Activated T-cell treated with anti-CD3 and anti-CD28 coated beads, Interleukin-2, amount 50 U/mL, for 72 hours (primary cell): ENCODE results near the gene CRB3. TPM values are rescaled to one million over a fixed set of nuclear protein-coding genes. Genes with fewer than 3 reads are reported as not detected.
A peak's percentile ranks its signal among the peaks of the same experiment; 100 is the strongest.

Experiments
- ATAC-seq, 2 donors: fragments of 150-1000 bp; cut with Tn5 transposase; replicated peaks in 1 of 2; 2 replicates each; pipeline ENCODE4 v1.10.0; 2021; ENCODE audit warnings: moderate library complexity in 2 of 2, mild to moderate bottlenecking in 1 of 2
- DNase-seq, 2 donors: peaks; one replicate each; pipeline ENCODE4 v3.0.0; 2021 to 2022; ENCODE audit warnings: mixed read lengths in 1 of 2
- H3K27ac Mint-ChIP-seq: one replicate; pipeline ENCODE4 v1.8.0; 2022; ENCODE audit warnings: mild to moderate bottlenecking, moderate library complexity, mixed read lengths
- H3K27me3 Mint-ChIP-seq: one replicate; pipeline ENCODE4 v1.8.0; 2022; ENCODE audit warnings: low read depth, mixed read lengths
- H3K36me3 Mint-ChIP-seq, 2 donors: one replicate each; pipeline ENCODE4 v1.8.0; 2022; ENCODE audit warnings: mixed read lengths in 2 of 2, mild to moderate bottlenecking in 1 of 2; ENCODE audit not compliant: insufficient read depth in 2 of 2
- H3K4me1 Mint-ChIP-seq: one replicate; pipeline ENCODE4 v1.8.0; 2022; ENCODE audit warnings: low read depth, mixed read lengths
- H3K4me3 Mint-ChIP-seq, 2 donors: one replicate each; pipeline ENCODE4 v1.8.0; 2022; ENCODE audit warnings: mild to moderate bottlenecking in 2 of 2, mixed read lengths in 2 of 2, moderate library complexity in 2 of 2
- H3K9me3 Mint-ChIP-seq, 2 donors: one replicate each; pipeline ENCODE4 v1.8.0; 2022; ENCODE audit warnings: mixed read lengths in 2 of 2
- total RNA-seq, 2 donors: library from RNA; stranded (reverse); gene quantifications; one replicate each; pipeline ENCODE4 v1.2.3, GENCODE V29; 2022

The CRB3 gene, protein sequence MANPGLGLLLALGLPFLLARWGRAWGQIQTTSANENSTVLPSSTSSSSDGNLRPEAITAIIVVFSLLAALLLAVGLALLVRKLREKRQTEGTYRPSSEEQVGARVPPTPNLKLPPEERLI
- total RNA-seq, result 1 to 10 TPM; 3.9 to 5.0 TPM

DNA sequence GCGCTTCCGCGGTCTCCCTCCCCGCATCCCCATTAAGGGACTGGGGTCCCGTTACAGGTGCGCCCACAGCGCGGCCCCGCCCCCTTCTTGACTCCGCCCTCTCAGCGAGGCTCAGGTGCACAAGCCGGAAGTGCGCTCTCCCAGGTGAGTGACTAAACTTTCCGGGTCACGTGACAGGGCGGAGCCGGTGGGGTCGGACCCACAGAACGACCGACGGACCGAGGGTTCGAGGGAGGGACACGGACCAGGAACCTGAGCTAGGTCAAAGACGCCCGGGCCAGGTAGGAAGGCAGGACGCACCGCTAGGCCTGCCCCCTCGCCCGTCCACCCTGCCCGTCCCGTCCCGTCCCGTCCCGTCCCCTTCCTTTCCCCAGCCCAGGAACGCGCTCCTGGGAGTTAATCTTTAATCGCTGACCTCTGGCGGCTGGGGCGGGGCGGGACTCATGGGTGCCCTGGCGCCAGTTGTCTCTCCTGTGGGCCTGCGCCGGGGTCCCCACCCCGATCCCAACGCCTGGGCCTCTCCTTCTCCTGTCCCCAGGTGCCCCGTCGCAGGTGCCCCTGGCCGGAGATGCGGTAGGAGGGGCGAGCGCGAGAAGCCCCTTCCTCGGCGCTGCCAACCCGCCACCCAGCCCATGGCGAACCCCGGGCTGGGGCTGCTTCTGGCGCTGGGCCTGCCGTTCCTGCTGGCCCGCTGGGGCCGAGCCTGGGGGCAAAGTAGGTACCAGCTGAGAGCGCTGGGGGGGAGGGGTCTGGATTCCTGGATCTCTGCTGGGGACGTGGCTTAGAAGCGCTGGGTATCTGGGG lies at the start of gene CRB3:
TSS of gene CRB3 (plus strand) at position 202 of the 804 bp plus-strand sequence. CDS start at position 633, 431 bp downstream.
- Mint-ChIP-seq H3K27ac (no peak within 1 kb of the TSS), H3K27me3 (no peaks in the 10 kb centered on the region), H3K36me3 (peaks cover 2 to 4% of the 10 kb centered on the region in 2 donors), H3K9me3 (no peaks in the 10 kb centered on the region), H3K4me1 (peaks cover 11% of the 10 kb centered on the region), H3K4me3 (peak within 1 kb of the TSS; percentile 61 to 68)
- DNase-seq (peak; percentile 29 to 34), ATAC-seq (no peak)

DNA sequence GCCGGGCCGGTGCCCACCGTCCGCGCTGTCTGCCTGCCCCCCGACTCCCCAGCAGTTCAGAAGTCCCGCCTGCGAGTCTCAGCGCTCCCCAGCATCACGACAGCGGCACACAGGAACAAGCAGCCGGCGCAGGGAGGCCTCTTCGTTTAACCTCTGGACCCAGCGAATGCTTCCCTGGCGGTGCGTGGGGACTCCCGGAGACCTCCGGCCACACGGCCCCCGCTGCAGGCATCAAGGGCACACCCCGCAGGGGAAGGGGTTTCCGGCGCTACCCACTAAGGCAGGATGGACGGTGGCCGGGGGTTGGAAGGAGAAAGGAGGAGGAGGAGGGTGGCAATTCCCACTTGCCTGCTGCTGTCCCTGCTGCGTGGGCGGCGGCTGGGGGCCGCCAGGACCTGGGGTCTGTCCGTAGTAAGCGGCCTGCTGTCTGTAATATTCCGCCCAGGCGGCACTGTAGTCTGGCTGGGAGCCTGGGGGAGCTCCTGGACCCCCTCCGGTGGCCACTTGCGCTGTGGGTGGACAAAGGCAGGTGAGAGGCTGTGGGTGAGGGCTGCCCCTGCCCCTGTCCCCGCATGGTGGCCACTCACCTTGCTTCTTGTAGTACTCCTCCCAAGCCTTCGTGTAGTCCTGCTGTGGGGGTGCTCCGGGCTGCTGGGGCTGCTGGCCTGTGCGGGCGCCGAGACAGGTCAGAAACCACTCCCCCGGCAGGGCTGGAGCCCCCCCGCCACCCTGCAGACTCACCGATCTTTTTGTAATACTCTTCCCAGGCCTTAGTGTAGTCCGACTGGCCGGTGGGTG lies 49.1 kb upstream of the CRB3 start:
- H3K27ac Mint-ChIP-seq, result no peak overlapping the region
- DNase-seq (no peak), ATAC-seq (no peak)
- H3K36me3 Mint-ChIP-seq, result peaks cover 0 to 9% of the 10 kb centered on the region in 2 donors
- no peaks in the 10 kb centered on the region for H3K27me3 Mint-ChIP-seq
- H3K4me1 Mint-ChIP-seq, result no peaks in the 10 kb centered on the region
- H3K9me3 Mint-ChIP-seq, result no peaks in the 10 kb centered on the region
- no peak overlapping the region for H3K4me3 Mint-ChIP-seq

DNA sequence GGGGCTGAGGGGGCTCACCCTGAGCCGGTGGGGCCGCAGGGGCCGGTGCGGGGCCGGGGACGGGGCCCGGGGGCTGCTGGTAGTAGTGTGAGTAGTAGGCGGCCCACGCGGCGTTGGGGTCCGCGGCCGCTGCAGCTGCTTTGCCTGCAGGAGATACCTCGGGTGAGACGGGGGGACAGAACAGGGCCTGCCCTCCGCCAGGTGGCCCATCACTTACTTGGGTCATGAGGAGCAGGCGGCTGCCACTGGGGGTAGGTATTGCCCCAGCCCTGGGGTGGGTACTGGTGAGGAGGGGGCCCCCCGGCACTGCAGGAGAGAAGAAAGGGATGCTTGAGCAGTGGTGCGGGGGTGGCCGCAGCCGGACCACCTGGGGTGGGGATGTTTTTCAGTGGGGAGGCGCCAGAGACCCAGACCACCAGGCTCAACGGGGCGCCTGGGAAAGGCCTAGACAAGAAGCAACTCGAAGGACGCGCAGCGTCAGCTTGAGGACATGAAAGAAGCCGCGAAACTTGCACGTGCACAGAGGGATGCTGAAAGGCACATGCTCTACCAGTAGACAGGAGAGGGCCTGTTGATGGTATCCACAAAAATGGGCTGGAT lies 48.4 kb upstream of the CRB3 start:
- H3K27me3 Mint-ChIP-seq, result no peaks in the 10 kb centered on the region
- ATAC-seq, result no peak
- DNase-seq, result no peak
- no peak overlapping the region for H3K27ac Mint-ChIP-seq
- H3K4me3 Mint-ChIP-seq, result no peak overlapping the region
- peaks cover 0 to 11% of the 10 kb centered on the region in 2 donors for H3K36me3 Mint-ChIP-seq
- H3K9me3 Mint-ChIP-seq, result no peaks in the 10 kb centered on the region
- peaks cover 1% of the 10 kb centered on the region for H3K4me1 Mint-ChIP-seq

DNA sequence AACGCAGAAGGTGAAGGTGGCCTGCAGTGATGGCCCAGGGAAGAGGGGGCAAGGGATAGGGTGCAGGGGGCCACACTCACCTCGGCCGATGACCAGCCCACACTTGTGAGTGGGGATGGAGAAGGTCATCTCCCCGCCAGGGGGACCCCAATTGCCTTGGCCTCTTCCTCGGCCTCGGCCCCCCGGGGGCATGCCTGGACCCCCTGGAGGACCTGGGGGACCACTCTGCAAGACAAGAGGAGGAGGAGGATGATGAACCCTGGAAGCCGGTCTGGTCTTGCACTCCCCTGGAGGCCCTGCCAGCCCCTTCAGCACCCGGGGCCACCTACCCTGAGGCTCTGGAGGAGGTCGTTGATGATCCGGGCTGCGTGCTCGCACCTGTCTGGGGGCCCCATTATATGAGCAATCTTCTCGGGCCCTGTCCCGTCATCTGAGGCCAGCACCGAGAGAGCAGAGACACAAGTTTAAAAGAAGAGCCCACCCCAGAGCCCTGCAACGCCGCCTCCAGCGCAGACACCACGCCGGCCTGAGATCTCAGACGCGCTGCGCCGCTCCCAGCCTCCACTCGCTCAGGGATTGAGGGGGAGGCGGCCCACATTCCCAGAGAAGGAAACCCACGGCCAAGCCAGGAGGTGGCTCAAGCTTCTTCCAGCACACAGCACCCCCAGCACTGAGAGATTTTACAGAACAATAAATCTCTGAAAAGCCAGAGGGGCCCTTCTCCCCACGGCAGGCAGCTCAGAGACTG lies 47.2 kb upstream of the CRB3 start:
- H3K36me3 Mint-ChIP-seq, result peaks cover 0 to 12% of the 10 kb centered on the region in 2 donors
- DNase-seq, result no peak
- no peaks in the 10 kb centered on the region for H3K27me3 Mint-ChIP-seq
- no peak overlapping the region for H3K4me3 Mint-ChIP-seq
- H3K4me1 Mint-ChIP-seq, result peaks cover 7% of the 10 kb centered on the region
- H3K27ac Mint-ChIP-seq, result no peak overlapping the region
- no peak for ATAC-seq
- no peaks in the 10 kb centered on the region for H3K9me3 Mint-ChIP-seq

DNA sequence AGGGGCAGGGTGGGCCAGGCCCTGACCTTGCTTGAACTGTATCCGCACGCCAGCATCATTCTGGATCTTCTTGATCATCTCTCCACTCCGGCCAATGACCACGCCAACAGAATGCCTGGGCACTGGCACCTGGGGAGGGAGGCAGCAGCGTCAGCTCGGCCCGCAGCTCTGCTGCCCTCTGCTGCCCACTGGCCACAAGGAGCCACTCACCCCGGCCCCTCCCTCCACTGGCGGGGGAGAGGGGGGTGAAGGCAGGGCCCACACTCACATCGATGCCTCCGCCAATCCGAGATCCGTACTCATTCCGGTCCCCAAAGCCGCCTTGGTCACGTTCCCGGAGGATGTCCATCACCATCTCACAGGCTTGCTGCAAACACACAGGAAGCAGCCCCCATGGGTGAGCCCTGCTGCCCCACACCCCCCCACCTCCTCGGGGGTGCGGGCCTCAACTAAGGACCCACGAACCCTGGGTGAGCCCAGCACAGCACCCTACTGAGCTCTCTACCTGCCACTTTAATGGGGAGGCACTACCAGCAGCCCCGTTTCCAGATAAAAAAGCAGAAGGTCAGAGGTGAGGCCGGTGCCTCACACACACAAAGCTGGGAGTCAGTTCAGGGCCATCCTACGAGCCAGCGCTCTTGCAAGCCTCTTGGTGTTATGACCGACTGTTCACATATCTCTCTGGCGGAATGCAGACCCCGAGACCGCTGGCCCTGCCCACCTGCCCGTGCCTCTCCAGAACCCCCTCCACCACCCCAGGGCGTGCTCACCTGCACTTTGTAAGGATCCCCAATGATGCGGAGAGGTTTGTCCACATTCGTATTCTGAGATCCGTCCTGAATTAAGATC lies 46.1 kb upstream of the CRB3 start:
- DNase-seq (no peak), ATAC-seq (no peak)
- no peaks in the 10 kb centered on the region for H3K9me3 Mint-ChIP-seq
- no peaks in the 10 kb centered on the region for H3K27me3 Mint-ChIP-seq
- no peak overlapping the region for H3K4me3 Mint-ChIP-seq
- H3K4me1 Mint-ChIP-seq, result peaks cover 18% of the 10 kb centered on the region
- H3K27ac Mint-ChIP-seq, result no peak overlapping the region
- peaks cover 0 to 18% of the 10 kb centered on the region in 2 donors for H3K36me3 Mint-ChIP-seq

DNA sequence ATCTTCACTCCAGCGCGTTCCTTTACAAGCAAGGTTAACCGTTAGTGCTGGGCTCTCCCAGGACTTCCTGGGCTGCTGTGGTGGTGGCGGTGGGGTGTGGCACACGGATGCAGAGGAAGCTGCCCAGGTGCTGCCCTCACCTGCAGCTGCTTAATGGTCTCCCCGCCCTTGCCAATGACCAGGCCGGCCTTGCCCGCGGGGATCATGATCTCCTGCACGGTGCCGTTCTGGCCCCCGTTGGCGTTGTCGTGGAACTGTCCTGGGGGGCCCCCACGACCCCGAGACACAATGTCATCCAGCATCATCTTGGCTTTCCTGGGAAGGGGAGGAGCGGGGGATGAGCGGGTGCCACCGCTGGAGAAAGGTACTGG lies 45.5 kb upstream of the CRB3 start:
- H3K27ac Mint-ChIP-seq, result no peak overlapping the region

DNA sequence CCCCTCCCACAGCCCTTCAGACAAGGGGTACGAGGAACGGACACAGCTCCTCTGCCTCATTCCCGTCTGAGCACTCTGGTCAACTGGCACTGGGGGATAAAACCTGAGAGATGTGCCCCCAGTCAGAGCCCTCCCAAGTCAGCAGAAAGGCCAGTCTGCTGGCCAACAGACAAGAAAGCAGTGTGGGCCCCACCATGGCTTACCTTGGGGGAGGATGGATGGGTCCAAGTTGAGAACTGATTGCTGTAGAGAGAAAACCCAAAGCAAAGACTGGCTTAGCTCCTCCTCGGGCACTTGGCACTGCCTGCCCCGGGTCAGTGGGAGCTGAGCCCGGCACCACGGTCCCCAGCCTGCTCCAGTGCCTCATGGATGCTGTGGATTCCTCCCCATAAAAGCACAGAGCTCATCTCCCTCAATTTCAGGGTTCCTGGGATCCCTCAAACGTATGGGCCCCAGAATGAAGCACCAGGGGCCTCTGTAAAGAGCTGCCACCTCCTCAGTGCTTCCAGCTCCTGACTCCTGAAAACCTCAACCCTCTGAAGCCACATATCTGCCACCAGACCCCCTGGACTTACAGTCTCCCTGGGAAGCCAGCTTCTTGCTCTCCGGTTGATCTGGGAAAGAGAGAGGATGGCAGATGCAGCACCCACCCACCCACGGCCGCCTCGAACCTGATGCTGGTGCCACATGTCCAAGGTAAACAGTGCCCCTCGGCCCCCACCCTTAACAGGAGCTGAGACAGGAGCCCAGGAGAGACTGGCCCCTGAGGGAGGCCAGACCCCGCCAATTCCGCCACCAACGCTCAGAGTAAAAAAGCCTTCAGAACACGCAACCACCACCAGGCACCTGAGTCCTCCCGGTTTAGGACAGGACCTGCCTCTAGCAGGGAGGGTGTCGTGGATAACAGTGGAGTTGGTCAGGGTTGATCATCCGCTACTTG lies 42.7 kb upstream of the CRB3 start:
- Mint-ChIP-seq H3K4me3 (no peak overlapping the region), H3K9me3 (peaks cover 0 to 3% of the 10 kb centered on the region in 2 donors), H3K27me3 (no peaks in the 10 kb centered on the region), H3K4me1 (peaks cover 34% of the 10 kb centered on the region), H3K27ac (peak overlapping the region; percentile 42), H3K36me3 (peaks cover 2 to 19% of the 10 kb centered on the region in 2 donors)
- DNase-seq, result no peak
- ATAC-seq, result no peak

More for the DNA sequence above, 45.5 kb upstream of the CRB3 start:
- Mint-ChIP-seq H3K4me3 (no peak overlapping the region), H3K4me1 (peaks cover 24% of the 10 kb centered on the region), H3K27me3 (no peaks in the 10 kb centered on the region), H3K9me3 (no peaks in the 10 kb centered on the region), H3K36me3 (peaks cover 0 to 17% of the 10 kb centered on the region in 2 donors)
- ATAC-seq (no peak), DNase-seq (no peak)

DNA sequence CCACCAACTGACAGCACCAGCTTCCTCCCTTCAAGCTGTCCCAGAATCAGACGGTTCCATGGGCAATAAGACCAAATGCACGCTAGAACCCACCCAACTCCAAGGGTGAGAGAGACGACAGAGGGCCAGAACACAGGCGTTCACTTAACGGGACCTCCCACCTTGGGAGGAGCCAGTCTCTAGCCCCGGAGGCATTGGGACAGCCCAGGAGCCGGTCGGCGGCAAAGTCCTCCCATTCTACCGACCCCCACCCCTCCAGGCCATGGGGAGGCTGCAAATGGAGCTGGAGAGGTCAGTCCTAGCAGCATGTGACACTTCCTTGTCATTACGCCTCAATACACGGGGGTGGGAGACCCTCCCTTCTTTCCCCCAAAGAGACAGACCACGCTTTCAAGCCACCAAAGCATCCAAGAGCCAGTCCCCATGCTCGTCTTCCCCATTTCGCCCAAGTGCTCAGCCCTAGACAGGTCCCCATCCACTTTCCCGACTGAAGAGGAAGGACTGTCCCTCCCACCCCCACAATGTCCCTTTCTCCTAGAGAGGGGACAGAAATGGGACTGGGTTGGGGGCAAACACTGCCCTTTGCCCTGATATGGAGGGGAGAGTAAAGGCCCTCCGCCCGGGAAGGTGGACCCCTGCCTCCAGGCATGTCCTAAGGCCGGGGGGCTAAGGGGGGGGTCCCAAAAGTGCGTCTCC lies 40.4 kb upstream of the CRB3 start:
- peak; percentile 23 to 55 for DNase-seq
- no peak for ATAC-seq
- Mint-ChIP-seq H3K27ac (peak overlapping the region; percentile 87), H3K36me3 (peaks cover 2 to 17% of the 10 kb centered on the region in 2 donors), H3K4me3 (peak overlapping the region; percentile 91 to 94), H3K4me1 (peaks cover 34% of the 10 kb centered on the region), H3K27me3 (no peaks in the 10 kb centered on the region), H3K9me3 (peaks cover 0 to 3% of the 10 kb centered on the region in 2 donors)

DNA sequence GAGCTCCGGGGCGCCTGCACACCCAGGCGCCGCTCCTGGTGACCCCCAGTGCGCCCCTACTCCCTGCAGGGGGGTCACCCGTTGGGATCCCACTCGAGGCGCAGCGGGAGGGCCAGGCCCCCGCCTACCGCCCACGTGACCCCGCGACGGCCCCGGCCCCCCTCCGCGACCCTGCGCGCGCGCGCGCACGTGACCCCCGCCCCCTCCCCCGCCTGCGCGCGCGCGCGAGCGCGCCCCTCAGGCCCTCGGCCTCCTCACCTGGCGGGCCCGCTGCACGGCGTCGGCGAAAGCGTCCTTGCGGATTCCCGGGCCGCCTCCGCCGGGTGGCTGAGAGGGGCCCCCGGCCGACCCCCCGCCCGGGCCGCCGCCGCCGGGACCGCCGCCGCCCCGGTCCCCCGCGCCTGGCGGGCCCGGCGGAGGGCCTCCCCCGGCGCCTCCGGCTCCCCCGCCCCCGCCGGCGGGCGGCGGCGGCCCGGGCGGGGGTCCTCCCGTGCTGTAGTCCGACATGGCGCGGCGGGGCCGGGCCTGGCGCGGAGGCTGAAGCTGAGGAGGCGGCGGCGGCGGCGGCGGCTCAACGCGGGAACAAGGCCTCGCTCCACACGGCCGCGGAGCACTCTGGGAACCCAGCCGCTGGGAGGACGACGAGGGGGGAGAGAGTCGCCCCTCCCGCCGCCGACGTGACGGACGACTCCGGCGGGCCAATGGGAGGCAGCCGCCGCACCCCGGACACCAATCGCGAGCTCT lies 39.7 kb upstream of the CRB3 start, which contains the start of gene KHSRP:
TSS of gene KHSRP (minus strand) at position 617 of the 744 bp plus-strand sequence. CDS start at position 507, 110 bp downstream.
- H3K27me3 Mint-ChIP-seq, result no peaks in the 10 kb centered on the region
- ATAC-seq, result no peak
- peak within 1 kb of the TSS; percentile 91 to 94 for H3K4me3 Mint-ChIP-seq
- H3K4me1 Mint-ChIP-seq, result peaks cover 35% of the 10 kb centered on the region
- peak; percentile 31 to 43 for DNase-seq
- peak within 1 kb of the TSS; percentile 87 for H3K27ac Mint-ChIP-seq
- peaks cover 2 to 16% of the 10 kb centered on the region in 2 donors for H3K36me3 Mint-ChIP-seq
- peaks cover 0 to 3% of the 10 kb centered on the region in 2 donors for H3K9me3 Mint-ChIP-seq
